ENCODE measurements around the gene F7. TPM values are rescaled to one million over a fixed set of nuclear protein-coding genes. Genes with fewer than 3 reads are reported as not detected.
A peak's percentile ranks its signal among the peaks of the same experiment; 100 is the strongest.

The F7 gene
- total RNA-seq, 2 donors from 2014 or later, result 0.20 TPM; not detected in 1

- no peak for TF ChIP-seq CTCF (IDR thresholded peaks at IDR 0.05)
- no peaks in the 10 kb centered on the region for H3K9me3 ChIP-seq
- H3K36me3 ChIP-seq, result peaks cover 2% of the 10 kb centered on the region
- peaks cover 0 to 7% of the 10 kb centered on the region in 2 donors for H3K4me1 ChIP-seq
- no peak for DNase-seq (ENCODE audit: low spot score)
- H3K27ac ChIP-seq, result no peak overlapping the region
- H3K4me3 ChIP-seq, result no peak overlapping the region
- H3K27me3 ChIP-seq, result no peaks in the 10 kb centered on the region
Observed at GRCh38 chr13:113082198-113083021, 23.2 kb upstream of the F7 start.

GRCh38 chr13:113083022-113083373 is 22.6 kb upstream of the F7 start:
- H3K9me3 ChIP-seq, result no peaks in the 10 kb centered on the region
- no peak overlapping the region for H3K27ac ChIP-seq
- H3K27me3 ChIP-seq, result no peaks in the 10 kb centered on the region
- no peak overlapping the region for H3K4me3 ChIP-seq
- peaks cover 0 to 7% of the 10 kb centered on the region in 2 donors for H3K4me1 ChIP-seq
- no peak for DNase-seq (ENCODE audit: low spot score)
- H3K36me3 ChIP-seq, result peaks cover 8% of the 10 kb centered on the region
- no peak for TF ChIP-seq CTCF (IDR thresholded peaks at IDR 0.05)

GRCh38 chr13:113083402-113084061 is 22.1 kb upstream of the F7 start:
- peaks cover 13% of the 10 kb centered on the region for H3K36me3 ChIP-seq
- TF ChIP-seq CTCF (IDR thresholded peaks at IDR 0.05), result no peak

GRCh38 chr13:113084094-113084942 is 21.3 kb upstream of the F7 start:
- Histone ChIP-seq H3K27me3 (no peaks in the 10 kb centered on the region), H3K9me3 (no peaks in the 10 kb centered on the region), H3K4me1 (peaks cover 0 to 7% of the 10 kb centered on the region in 2 donors), H3K27ac (no peak overlapping the region), H3K36me3 (peaks cover 14% of the 10 kb centered on the region), H3K4me3 (no peak overlapping the region)
- no peak for DNase-seq (ENCODE audit: low spot score)
- TF ChIP-seq CTCF (IDR thresholded peaks at IDR 0.05), result no peak

More at GRCh38 chr13:113083402-113084061, 22.1 kb upstream of the F7 start:
- H3K27me3 ChIP-seq, result no peaks in the 10 kb centered on the region
- peak; percentile 74 for DNase-seq (ENCODE audit: low spot score)
- no peak overlapping the region for H3K4me3 ChIP-seq
- H3K27ac ChIP-seq, result peak overlapping the region in 1 of 2 donors; percentile 19
- H3K4me1 ChIP-seq, result peaks cover 0 to 7% of the 10 kb centered on the region in 2 donors
- no peaks in the 10 kb centered on the region for H3K9me3 ChIP-seq

GRCh38 chr13:113084943-113085540 is 20.5 kb upstream of the F7 start:
- H3K36me3 ChIP-seq, result peaks cover 22% of the 10 kb centered on the region
- TF ChIP-seq CTCF (IDR thresholded peaks at IDR 0.05), result no peak
- no peak overlapping the region for H3K27ac ChIP-seq
- no peak overlapping the region for H3K4me3 ChIP-seq
- H3K9me3 ChIP-seq, result no peaks in the 10 kb centered on the region
- H3K27me3 ChIP-seq, result no peaks in the 10 kb centered on the region
- H3K4me1 ChIP-seq, result peaks cover 0 to 7% of the 10 kb centered on the region in 2 donors
- DNase-seq (ENCODE audit: low spot score), result no peak
